Chondrocyte (in vitro differentiated cells): ENCODE measurements around the gene HSH2D. TPM values are rescaled to one million over a fixed set of nuclear protein-coding genes. Genes with fewer than 3 reads are reported as not detected.
"Not testable (repeated sequence)": the region's sequence is repeated elsewhere in the genome, so short reads cannot be mapped to it uniquely, and the experiment has no call there.

ENCODE experiments used
- DNase-seq: peaks from one replicate; pipeline ENCODE4 v3.0.0; 2021; ENCODE audit warnings: mixed read lengths, low spot score
- H3K27ac Mint-ChIP-seq: one replicate; pipeline ENCODE4 v1.8.0; 2021; ENCODE audit warnings: mild to moderate bottlenecking, moderate library complexity, mixed read lengths; ENCODE audit not compliant: unreplicated experiment
- H3K27me3 Mint-ChIP-seq: 2 replicates; pipeline ENCODE4 v1.8.0; 2021; ENCODE audit warnings: low read depth, mixed read lengths
- H3K36me3 Mint-ChIP-seq: 2 replicates; pipeline ENCODE4 v1.8.0; 2021; ENCODE audit warnings: low read depth, mixed read lengths
- H3K4me1 Mint-ChIP-seq: 2 replicates; pipeline ENCODE4 v1.8.0; 2021; ENCODE audit warnings: low read depth, mild to moderate bottlenecking, mixed read lengths
- H3K4me3 Mint-ChIP-seq: one replicate; pipeline ENCODE4 v1.8.0; 2021; ENCODE audit warnings: mild to moderate bottlenecking, moderate library complexity, mixed read lengths; ENCODE audit not compliant: unreplicated experiment
- H3K9me3 Mint-ChIP-seq: 2 replicates; pipeline ENCODE4 v1.8.0; 2021; ENCODE audit warnings: low read depth, mixed read lengths
- CTCF ChIP-seq: fragments of 200-600 bp; sonication (generic); IDR thresholded peaks from 2 replicates; pipeline ENCODE4 v1.5.0; 2021; ENCODE audit warnings: antibody characterized with exemption, mild to moderate bottlenecking, moderate library complexity
- total RNA-seq: library from RNA; stranded (reverse); gene quantifications from 3 replicates; pipeline ENCODE4 v1.2.1, GENCODE V29; 2021

HSH2D gene
- total RNA-seq, 1 donor from 2014 or later: not detected

- Mint-ChIP-seq H3K4me1 (peaks cover 24% of the 10 kb centered on the region), H3K36me3 (peaks cover 8% of the 10 kb centered on the region), H3K4me3 (no peak overlapping the region), H3K27ac (peak overlapping the region; percentile 49), H3K27me3 (no peaks in the 10 kb centered on the region), H3K9me3 (no peaks in the 10 kb centered on the region)
- no peak for TF ChIP-seq CTCF
- no peak for DNase-seq
These were observed 27.4 kb upstream of the HSH2D start for GRCh38 chr19:16116067-16116466.

GRCh38 chr19:16117594-16118033 lies 25.9 kb upstream of the HSH2D start:
- peak; percentile 26 for TF ChIP-seq CTCF
- Mint-ChIP-seq H3K36me3 (peaks cover 15% of the 10 kb centered on the region), H3K27ac (no peak overlapping the region), H3K9me3 (no peaks in the 10 kb centered on the region), H3K27me3 (no peaks in the 10 kb centered on the region), H3K4me3 (no peak overlapping the region), H3K4me1 (peaks cover 17% of the 10 kb centered on the region)
- no peak for DNase-seq

- Mint-ChIP-seq H3K36me3 (peaks cover 15% of the 10 kb centered on the region), H3K27ac (no peak overlapping the region), H3K4me1 (peaks cover 11% of the 10 kb centered on the region), H3K27me3 (no peaks in the 10 kb centered on the region), H3K9me3 (no peaks in the 10 kb centered on the region), H3K4me3 (no peak overlapping the region)
- no peak for TF ChIP-seq CTCF
- no peak for DNase-seq
These were observed 24.9 kb upstream of the HSH2D start for GRCh38 chr19:16118489-16119033.

- not testable (repeated sequence) for H3K9me3 Mint-ChIP-seq, H3K4me3 Mint-ChIP-seq, H3K27me3 Mint-ChIP-seq, DNase-seq, H3K27ac Mint-ChIP-seq, H3K4me1 Mint-ChIP-seq
- peaks cover 17% of the 10 kb centered on the region for H3K36me3 Mint-ChIP-seq
These were observed 24.2 kb upstream of the HSH2D start for GRCh38 chr19:16119075-16119857.

GRCh38 chr19:16121141-16121540 lies 22.3 kb upstream of the HSH2D start:
- no peaks in the 10 kb centered on the region for H3K9me3 Mint-ChIP-seq
- no peak for TF ChIP-seq CTCF
- no peaks in the 10 kb centered on the region for H3K4me1 Mint-ChIP-seq
- H3K27me3 Mint-ChIP-seq: no peaks in the 10 kb centered on the region
- H3K27ac Mint-ChIP-seq: no peak overlapping the region
- H3K4me3 Mint-ChIP-seq: no peak overlapping the region
- no peak for DNase-seq
- H3K36me3 Mint-ChIP-seq: peaks cover 20% of the 10 kb centered on the region
